ENCODE data around the gene STRADA. TPM values are rescaled to one million over a fixed set of nuclear protein-coding genes. Genes with fewer than 3 reads are reported as not detected.

STRADA gene
- total and polyA plus RNA-seq, 9 of the 15 experiments (the other 6 are each of a cell fraction or from before 2014, with no cell fraction given) = 6.6 to 33.0 (median 20.5) TPM

GRCh38 chr17:63775420-63775819 is 33.8 kb upstream of the STRADA start (continued):
- TF ChIP-seq CLOCK (CRISPR knock-in tag; IDR thresholded peaks at IDR 0.05; ENCODE audit: borderline replicate concordance) = no peak
- peak in 1 of 2 experiments; percentile 47; a peak in 1 of 4 replicates for TF ChIP-seq ARNT (IDR thresholded peaks at IDR 0.05)
- TF ChIP-seq GATAD2A (IDR thresholded peaks at IDR 0.05) = 0 out of 2 replicates have a peak, but pooled peaks have one; percentile 19
- 0 out of 4 replicates have a peak, but pooled peaks of 1 of the 2 experiments have one; percentile 17 for TF ChIP-seq RCOR1 (IDR thresholded peaks at IDR 0.05; ENCODE audit: borderline replicate concordance in 1 of 2, low read depth in 2 of 2, low read length in 2 of 2)
- no peak for TF ChIP-seq ZNF699 (CRISPR knock-in tag; IDR thresholded peaks at IDR 0.05; ENCODE audit: insufficient replicate concordance)
- 0 out of 2 replicates have a peak, but pooled peaks have one; percentile 17 for TF ChIP-seq GABPA (tag; conservative IDR thresholded peaks at IDR 0.05; ENCODE audit: low read depth)
- no peak for TF ChIP-seq SMARCA5 (IDR thresholded peaks at IDR 0.05)
- TF ChIP-seq TAL1 (IDR thresholded peaks at IDR 0.05) = no peak
- no peak for TF ChIP-seq CBFA2T3 (IDR thresholded peaks at IDR 0.05)
- no peak for TF ChIP-seq TBL1XR1 (IDR thresholded peaks at IDR 0.05; ENCODE audit: low read length in 2 of 2)
- TF ChIP-seq POLR2B (IDR thresholded peaks at IDR 0.05; ENCODE audit: low read depth, partially characterized antibody) = peak; percentile 18
- TF ChIP-seq POLR2AphosphoS5 (IDR thresholded peaks at IDR 0.05; ENCODE audit: control insufficient read depth, insufficient read depth, low read depth, low read length) = 0 out of 2 replicates have a peak, but pooled peaks have one; percentile 30
- TF ChIP-seq SMARCE1 (IDR thresholded peaks at IDR 0.05) = 0 out of 2 replicates have a peak, but pooled peaks have one; percentile 44
- 0 out of 2 replicates have a peak, but pooled peaks have one; percentile 16 for TF ChIP-seq NR2C1 (IDR thresholded peaks at IDR 0.05)
- TF ChIP-seq NR2C1 (tag; IDR thresholded peaks at IDR 0.05) = no peak
- TF ChIP-seq CCAR2 (IDR thresholded peaks at IDR 0.05; ENCODE audit: low read depth, low read length) = no peak
- TF ChIP-seq GTF2B (IDR thresholded peaks at IDR 0.05; ENCODE audit: extremely low read depth, insufficient read length) = no peak
- TF ChIP-seq FOXM1 (IDR thresholded peaks at IDR 0.05; ENCODE audit: low read depth) = 0 out of 2 replicates have a peak, but pooled peaks have one; percentile 9
- no peak for TF ChIP-seq FOXM1 (CRISPR knock-in tag; IDR thresholded peaks at IDR 0.05; ENCODE audit: low read depth)
- TF ChIP-seq ASH1L (IDR thresholded peaks at IDR 0.05; ENCODE audit: borderline replicate concordance, low read depth, partially characterized antibody) = peak; percentile 34
- no peak for TF ChIP-seq ZNF507 (tag; conservative IDR thresholded peaks at IDR 0.05)
- TF ChIP-seq TARDBP (IDR thresholded peaks at IDR 0.05) = no peak
- no peak for TF ChIP-seq MCM2 (IDR thresholded peaks at IDR 0.05; ENCODE audit: low read depth)
- TF ChIP-seq DPF2 (IDR thresholded peaks at IDR 0.05) = peak; percentile 36; the same call in 1 of the 2 replicates
- TF ChIP-seq, protein P1, sequence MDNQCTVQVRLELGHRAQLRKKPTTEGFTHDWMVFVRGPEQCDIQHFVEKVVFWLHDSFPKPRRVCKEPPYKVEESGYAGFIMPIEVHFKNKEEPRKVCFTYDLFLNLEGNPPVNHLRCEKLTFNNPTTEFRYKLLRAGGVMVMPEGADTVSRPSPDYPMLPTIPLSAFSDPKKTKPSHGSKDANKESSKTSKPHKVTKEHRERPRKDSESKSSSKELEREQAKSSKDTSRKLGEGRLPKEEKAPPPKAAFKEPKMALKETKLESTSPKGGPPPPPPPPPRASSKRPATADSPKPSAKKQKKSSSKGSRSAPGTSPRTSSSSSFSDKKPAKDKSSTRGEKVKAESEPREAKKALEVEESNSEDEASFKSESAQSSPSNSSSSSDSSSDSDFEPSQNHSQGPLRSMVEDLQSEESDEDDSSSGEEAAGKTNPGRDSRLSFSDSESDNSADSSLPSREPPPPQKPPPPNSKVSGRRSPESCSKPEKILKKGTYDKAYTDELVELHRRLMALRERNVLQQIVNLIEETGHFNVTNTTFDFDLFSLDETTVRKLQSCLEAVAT (IDR thresholded peaks at IDR 0.05) = peak; percentile 44 to 66; a peak in 3 of 4 replicates
- peak; percentile 52 for TF ChIP-seq CHD1 (IDR thresholded peaks at IDR 0.05; ENCODE audit: low read length)

All from K562 (cell line).